Neural cell (in vitro differentiated cells): ENCODE results near the gene IRAK2. TPM values are rescaled to one million over a fixed set of nuclear protein-coding genes. Genes with fewer than 3 reads are reported as not detected.
A peak's percentile ranks its signal among the peaks of the same experiment; 100 is the strongest.

ENCODE experiments used
- H2AFZ ChIP-seq: fragments of 200-600, 300-800 bp; sonication (generic), shearing (Covaris generic); 2 replicates; pipeline ENCODE4 v1.6.0; 2014; ENCODE audit warnings: low read depth, mild to moderate bottlenecking, antibody characterized with exemption, low read length, moderate library complexity
- H3F3A ChIP-seq: fragments of 200-600 bp; shearing (Covaris generic); 2 replicates; pipeline ENCODE4 v1.6.1; 2016; ENCODE audit warnings: mild to moderate bottlenecking, moderate library complexity, mixed read lengths, antibody characterized with exemption, low read length; ENCODE audit not compliant: insufficient read depth, poor library complexity, severe bottlenecking
- H3K27ac ChIP-seq: fragments of 200-600, 300-800 bp; sonication (generic), shearing (Covaris generic); 2 replicates; pipeline ENCODE4 v1.5.1; 2014; ENCODE audit warnings: mild to moderate bottlenecking, low read length, moderate library complexity
- H3K27me3 ChIP-seq: fragments of 300-800, 200-600 bp; sonication (generic), shearing (Covaris generic); 2 replicates; pipeline ENCODE4 v1.6.0; 2014; ENCODE audit warnings: mild to moderate bottlenecking, low read depth, low read length, moderate library complexity; ENCODE audit not compliant: insufficient read depth
- H3K36me3 ChIP-seq: fragments of 300-800, 200-600 bp; sonication (generic), shearing (Covaris generic); 2 replicates; pipeline ENCODE4 v1.5.1; 2014; ENCODE audit warnings: mild to moderate bottlenecking, antibody characterized with exemption, low read length, moderate library complexity; ENCODE audit not compliant: insufficient read depth
- H3K4me2 ChIP-seq: fragments of 300-800, 200-600 bp; sonication (generic), shearing (Covaris generic); 2 replicates; pipeline ENCODE4 v1.6.0; 2014; ENCODE audit warnings: mild to moderate bottlenecking, low read length
- H3K4me3 ChIP-seq: fragments of 300-800, 200-600 bp; sonication (generic), shearing (Covaris generic); 2 replicates; pipeline ENCODE4 v1.5.1; 2014; ENCODE audit warnings: mild to moderate bottlenecking, low read length, moderate library complexity
- H3K79me2 ChIP-seq: fragments of 200-600 bp; shearing (Covaris generic); replicated peaks from 2 replicates; pipeline ENCODE4 v1.6.0; 2014; ENCODE audit warnings: mild to moderate bottlenecking, low read length, moderate library complexity; ENCODE audit not compliant: insufficient read depth
- H3K9ac ChIP-seq: fragments of 300-800, 200-600 bp; sonication (generic), shearing (Covaris generic); 2 replicates; pipeline ENCODE4 v1.6.1; 2016; ENCODE audit warnings: mild to moderate bottlenecking, low read length, mixed read lengths
- H3K9me2 ChIP-seq: fragments of 200-600 bp; shearing (Covaris generic); 2 replicates; pipeline ENCODE4 v1.6.1; 2016; ENCODE audit warnings: mild to moderate bottlenecking, low read length, mixed read lengths; ENCODE audit not compliant: insufficient read depth
- H3K9me3 ChIP-seq: fragments of 200-600, 300-800 bp; sonication (generic), shearing (Covaris generic); 2 replicates; pipeline ENCODE4 v1.6.1; 2016; ENCODE audit warnings: mild to moderate bottlenecking, mixed run types, low read length, moderate library complexity, mixed read lengths
- H4K20me1 ChIP-seq: fragments of 200-600 bp; shearing (Covaris generic); 2 replicates; pipeline ENCODE4 v1.6.1; 2016; ENCODE audit warnings: mild to moderate bottlenecking, mixed run types; ENCODE audit not compliant: insufficient read depth
- CTCF ChIP-seq: fragments of 450-650 bp; IDR thresholded peaks from 2 replicates; pipeline ENCODE4 v1.5.1; 2014; ENCODE audit warnings: antibody characterized with exemption, mild to moderate bottlenecking, moderate library complexity; ENCODE audit not compliant: poor library complexity, severe bottlenecking
- EP300 ChIP-seq: fragments of 450-650 bp; conservative IDR thresholded peaks from 2 replicates; pipeline ENCODE4 v1.6.1; 2014; ENCODE audit warnings: antibody characterized with exemption, mild to moderate bottlenecking, moderate library complexity; ENCODE audit not compliant: poor library complexity, severe bottlenecking
- EZH2 ChIP-seq: fragments of 200-600, 300-800 bp; shearing (Covaris generic), sonication (generic); IDR thresholded peaks from 2 replicates; pipeline ENCODE4 v1.6.1; 2014; ENCODE audit warnings: antibody characterized with exemption, low read length, borderline replicate concordance, mild to moderate bottlenecking; ENCODE audit not compliant: insufficient read depth, poor library complexity, severe bottlenecking
- MXI1 ChIP-seq: fragments of 450-650 bp; conservative IDR thresholded peaks from 2 replicates; pipeline ENCODE4 v1.6.1; 2014; ENCODE audit warnings: antibody characterized with exemption, mild to moderate bottlenecking; ENCODE audit not compliant: poor library complexity, severe bottlenecking
- POLR2AphosphoS5 ChIP-seq: IDR thresholded peaks from 2 replicates; pipeline ENCODE4 v1.6.1; 2012
- RAD21 ChIP-seq: fragments of 450-650 bp; conservative IDR thresholded peaks from 2 replicates; pipeline ENCODE4 v1.6.1; 2014; ENCODE audit warnings: antibody characterized with exemption, mild to moderate bottlenecking, moderate library complexity
- REST ChIP-seq: IDR thresholded peaks from 2 replicates; pipeline ENCODE4 v1.6.1; 2012; ENCODE audit warnings: borderline replicate concordance
- SMC3 ChIP-seq: fragments of 450-650 bp; conservative IDR thresholded peaks from 2 replicates; pipeline ENCODE4 v1.6.1; 2014; ENCODE audit warnings: antibody characterized with exemption, mild to moderate bottlenecking, moderate library complexity; ENCODE audit not compliant: poor library complexity
- TAF1 ChIP-seq: IDR thresholded peaks from 2 replicates; pipeline ENCODE4 v1.6.1; 2012; ENCODE audit warnings: low read depth
- polyA plus RNA-seq: library from polyadenylated mRNA; depleted of rRNA; stranded (reverse); fragments of >200 nt; gene quantifications from 2 replicates; pipeline ENCODE4 v1.2.3, GENCODE V29; 2014

IRAK2 gene
- polyA plus RNA-seq, 1 donor from 2014 or later, result 0.84 TPM

GRCh38 chr3:10142707-10143560 is 21.8 kb upstream of the IRAK2 start:
- Histone ChIP-seq H3K9me3 (no peaks in the 10 kb centered on the region), H3K4me3 (peak overlapping the region; percentile 95), H3K36me3 (peaks cover 5% of the 10 kb centered on the region), H3K9ac (no peak overlapping the region), H3K9me2 (no peaks in the 10 kb centered on the region), H4K20me1 (no peaks in the 10 kb centered on the region), H3K4me2 (peak overlapping the region; percentile 73), H3K27me3 (no peaks in the 10 kb centered on the region), H3K27ac (no peak overlapping the region), H2AFZ (no peak overlapping the region), H3F3A (peaks cover 5% of the 10 kb centered on the region), H3K79me2 (peaks cover 24% of the 10 kb centered on the region)
- TF ChIP-seq EP300, result no peak
- no peak for TF ChIP-seq EZH2
- no peak for TF ChIP-seq POLR2AphosphoS5
- no peak for TF ChIP-seq REST
- TF ChIP-seq TAF1, result no peak
- no peak for TF ChIP-seq MXI1
- TF ChIP-seq SMC3, result no peak
- TF ChIP-seq CTCF, result no peak
- TF ChIP-seq RAD21, result no peak

- H3K4me2 ChIP-seq, result no peak overlapping the region
- TF ChIP-seq POLR2AphosphoS5 (no peak), RAD21 (no peak), EZH2 (no peak)
These were observed 19.0 kb upstream of the IRAK2 start for GRCh38 chr3:10145685-10146084.

More at GRCh38 chr3:10145685-10146084, 19.0 kb upstream of the IRAK2 start:
- Histone ChIP-seq H3K27me3 (no peaks in the 10 kb centered on the region), H3K4me3 (no peak overlapping the region), H3K27ac (no peak overlapping the region), H3K9me2 (no peaks in the 10 kb centered on the region), H2AFZ (no peak overlapping the region), H4K20me1 (no peaks in the 10 kb centered on the region), H3K9me3 (no peaks in the 10 kb centered on the region), H3K36me3 (peaks cover 12% of the 10 kb centered on the region), H3K9ac (no peak overlapping the region), H3K79me2 (peaks cover 24% of the 10 kb centered on the region), H3F3A (peaks cover 5% of the 10 kb centered on the region)
